Fibroblast of lung (primary cell): Measurements from ENCODE around the gene BCAR3. TPM values are rescaled to one million over a fixed set of nuclear protein-coding genes. Genes with fewer than 3 reads are reported as not detected.

ENCODE experiments used
- DNase-seq, 2 donors: peaks; one replicate each; pipeline versions ENCODE4 v3.0.0 to v3.0.0-alpha.2; 2010; ENCODE audit warnings: low read depth in 2 of 2
- H2AFZ ChIP-seq: 2 replicates; pipeline ENCODE4 v1.5.1; 2012; ENCODE audit warnings: low read length, control low read depth, inconsistent platforms
- H3K27ac ChIP-seq: 2 replicates; pipeline ENCODE4 v1.5.1; 2011; ENCODE audit warnings: low read length, control low read depth; ENCODE audit not compliant: insufficient read depth
- H3K27me3 ChIP-seq: 2 replicates; pipeline ENCODE4 v1.5.1; 2011; ENCODE audit warnings: mild to moderate bottlenecking, low read length; ENCODE audit not compliant: control insufficient read depth, insufficient read depth
- H3K36me3 ChIP-seq: 2 replicates; pipeline ENCODE4 v1.5.1; 2011; ENCODE audit warnings: low read length; ENCODE audit not compliant: control insufficient read depth, insufficient read depth
- H3K4me1 ChIP-seq: 2 replicates; pipeline ENCODE4 v1.5.1; 2011; ENCODE audit warnings: low read length; ENCODE audit not compliant: control insufficient read depth, insufficient read depth; ENCODE audit errors: extremely low read depth
- H3K4me2 ChIP-seq: 2 replicates; pipeline ENCODE4 v1.5.1; 2011; ENCODE audit warnings: low read length, control low read depth; ENCODE audit not compliant: insufficient read depth; ENCODE audit errors: extremely low read depth
- H3K4me3 ChIP-seq, 4 experiments: fragments of 200-600 bp in 1 of 4; sonication (generic) in 1 of 4; replicated peaks in 1 of 4; 2 replicates each; pipeline ENCODE4 v1.5.1; 2011 to 2016; ENCODE audit warnings: low read length in 4 of 4, low read depth in 3 of 4, mild to moderate bottlenecking in 3 of 4, control low read depth in 2 of 4, inconsistent platforms in 1 of 4, mixed read lengths in 1 of 4; ENCODE audit not compliant: insufficient read depth in 1 of 4; ENCODE audit errors: control extremely low read depth in 1 of 4
- H3K79me2 ChIP-seq: 2 replicates; pipeline ENCODE4 v1.5.1; 2012; ENCODE audit warnings: mild to moderate bottlenecking, low read length, inconsistent platforms; ENCODE audit not compliant: control insufficient read depth, insufficient read depth
- H3K9ac ChIP-seq: 2 replicates; pipeline ENCODE4 v1.5.1; 2011; ENCODE audit warnings: mild to moderate bottlenecking, low read length, control low read depth; ENCODE audit not compliant: insufficient read depth
- H3K9me3 ChIP-seq: 2 replicates; pipeline ENCODE4 v1.5.1; 2012; ENCODE audit warnings: low read depth, low read length; ENCODE audit not compliant: control insufficient read depth, insufficient read depth
- H4K20me1 ChIP-seq: 2 replicates; pipeline ENCODE4 v1.5.1; 2011; ENCODE audit warnings: low read length; ENCODE audit not compliant: control insufficient read depth, insufficient read depth; ENCODE audit errors: extremely low read depth
- EZH2 ChIP-seq: IDR thresholded peaks from 2 replicates; pipeline ENCODE4 v1.5.1; 2012; ENCODE audit warnings: low read length, control low read depth, mild to moderate bottlenecking; ENCODE audit errors: missing control alignments
- polyA plus RNA-seq, 2 donors: library from polyadenylated mRNA; depleted of rRNA in 1 of 2; stranded (reverse) in 1 of 2; unstranded in 1 of 2; fragments of >200 nt; gene quantifications; 2 replicates each; pipeline ENCODE4 v1.2.1, GENCODE V29; 2011 to 2012; ENCODE audit warnings: missing spikeins in 1 of 2
- total RNA-seq: library from RNA; depleted of rRNA; stranded (reverse); fragments of >200 nt; gene quantifications from 2 replicates; pipeline ENCODE4 v1.2.1, GENCODE V29; 2014
- TF ChIP-seq, protein P1 (sequence below), 2 donors: IDR thresholded peaks in 1 of 2; conservative IDR thresholded peaks in 1 of 2; 1 replicate in 1 of 2; 2 replicates in 1 of 2; pipeline ENCODE4 v1.5.1; 2011 to 2012; ENCODE audit warnings: low read length in 2 of 2, control low read depth in 1 of 2, inconsistent platforms in 1 of 2, low read depth in 1 of 2, mild to moderate bottlenecking in 1 of 2

BCAR3 gene
- total and polyA plus RNA-seq, 2 donors (not counting 1 experiment from before 2014, with no cell fraction given): 12.6 to 35.2 TPM

- Histone ChIP-seq H3K4me3 (no peak overlapping the region), H3K79me2 (peaks cover 21% of the 10 kb centered on the region), H3K9ac (no peak overlapping the region), H3K36me3 (peaks cover 20% of the 10 kb centered on the region), H3K27me3 (no peaks in the 10 kb centered on the region), H2AFZ (no peak overlapping the region), H4K20me1 (no peaks in the 10 kb centered on the region), H3K9me3 (no peaks in the 10 kb centered on the region), H3K4me1 (peaks cover 13% of the 10 kb centered on the region), H3K4me2 (no peak overlapping the region), H3K27ac (no peak overlapping the region)
- DNase-seq: no peak
- TF ChIP-seq EZH2: no peak
- TF ChIP-seq, protein P1, sequence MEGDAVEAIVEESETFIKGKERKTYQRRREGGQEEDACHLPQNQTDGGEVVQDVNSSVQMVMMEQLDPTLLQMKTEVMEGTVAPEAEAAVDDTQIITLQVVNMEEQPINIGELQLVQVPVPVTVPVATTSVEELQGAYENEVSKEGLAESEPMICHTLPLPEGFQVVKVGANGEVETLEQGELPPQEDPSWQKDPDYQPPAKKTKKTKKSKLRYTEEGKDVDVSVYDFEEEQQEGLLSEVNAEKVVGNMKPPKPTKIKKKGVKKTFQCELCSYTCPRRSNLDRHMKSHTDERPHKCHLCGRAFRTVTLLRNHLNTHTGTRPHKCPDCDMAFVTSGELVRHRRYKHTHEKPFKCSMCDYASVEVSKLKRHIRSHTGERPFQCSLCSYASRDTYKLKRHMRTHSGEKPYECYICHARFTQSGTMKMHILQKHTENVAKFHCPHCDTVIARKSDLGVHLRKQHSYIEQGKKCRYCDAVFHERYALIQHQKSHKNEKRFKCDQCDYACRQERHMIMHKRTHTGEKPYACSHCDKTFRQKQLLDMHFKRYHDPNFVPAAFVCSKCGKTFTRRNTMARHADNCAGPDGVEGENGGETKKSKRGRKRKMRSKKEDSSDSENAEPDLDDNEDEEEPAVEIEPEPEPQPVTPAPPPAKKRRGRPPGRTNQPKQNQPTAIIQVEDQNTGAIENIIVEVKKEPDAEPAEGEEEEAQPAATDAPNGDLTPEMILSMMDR (conservative IDR thresholded peaks at IDR 0.05 in 1 of 2, IDR thresholded peaks at IDR 0.05 in 1 of 2; ENCODE audit: low read depth in 1 of 2, low read length in 2 of 2): no peak
Measured at GRCh38 chr1:93581917-93582850, 99.5 kb downstream of the BCAR3 start.

GRCh38 chr1:93579891-93580290 is 101.7 kb downstream of the BCAR3 start:
- Histone ChIP-seq H3K4me2 (no peak overlapping the region), H2AFZ (no peak overlapping the region), H3K27me3 (no peaks in the 10 kb centered on the region), H3K9ac (no peak overlapping the region), H4K20me1 (no peaks in the 10 kb centered on the region), H3K9me3 (no peaks in the 10 kb centered on the region), H3K36me3 (peaks cover 25% of the 10 kb centered on the region), H3K79me2 (peaks cover 22% of the 10 kb centered on the region), H3K4me3 (no peak overlapping the region), H3K4me1 (peaks cover 9% of the 10 kb centered on the region), H3K27ac (peak overlapping the region; percentile 50)
- TF ChIP-seq EZH2: no peak
- TF ChIP-seq, protein P1 (conservative IDR thresholded peaks at IDR 0.05 in 1 of 2, IDR thresholded peaks at IDR 0.05 in 1 of 2; ENCODE audit: low read depth in 1 of 2, low read length in 2 of 2): no peak
- DNase-seq: peak; percentile 92 to 96

- peak overlapping the region; percentile 50 for H3K27ac ChIP-seq
- no peak overlapping the region for H3K4me2 ChIP-seq
- H3K9me3 ChIP-seq: no peaks in the 10 kb centered on the region
- TF ChIP-seq, protein P1 (conservative IDR thresholded peaks at IDR 0.05 in 1 of 2, IDR thresholded peaks at IDR 0.05 in 1 of 2; ENCODE audit: low read depth in 1 of 2, low read length in 2 of 2): no peak
- TF ChIP-seq EZH2: no peak
- peaks cover 24% of the 10 kb centered on the region for H3K36me3 ChIP-seq
- DNase-seq: no peak
- no peak overlapping the region for H2AFZ ChIP-seq
- H3K4me1 ChIP-seq: peaks cover 5% of the 10 kb centered on the region
- H3K27me3 ChIP-seq: no peaks in the 10 kb centered on the region
- H4K20me1 ChIP-seq: no peaks in the 10 kb centered on the region
- H3K4me3 ChIP-seq: no peak overlapping the region
- H3K9ac ChIP-seq: no peak overlapping the region
- peaks cover 22% of the 10 kb centered on the region for H3K79me2 ChIP-seq
Measured at GRCh38 chr1:93578911-93579825, 102.5 kb downstream of the BCAR3 start.
